HG02884 (cell line): ENCODE measurements around the gene PIGT.
"Not testable (repeated sequence)": the region's sequence is repeated elsewhere in the genome, so short reads cannot be mapped to it uniquely, and the experiment has no call there.

Experiments used
- ATAC-seq: cut with Tn5 transposase; IDR thresholded peaks from one replicate; pipeline ENCODE4 v1.9.1; 2021; ENCODE audit warnings: mild to moderate bottlenecking, moderate library complexity; ENCODE audit not compliant: unreplicated experiment

The PIGT gene

GRCh38 chr20:45462711-45463509, 47.0 kb downstream of the PIGT start:
- no peak for ATAC-seq

GRCh38 chr20:45463709-45464108, 47.8 kb downstream of the PIGT start:
- ATAC-seq, result no peak

GRCh38 chr20:45465491-45466266, 49.7 kb downstream of the PIGT start:
- ATAC-seq, result no peak

- ATAC-seq, result no peak
Observed at GRCh38 chr20:45467172-45467571, 51.2 kb downstream of the PIGT start.

GRCh38 chr20:45467861-45468260, 51.9 kb downstream of the PIGT start:
- ATAC-seq, result no peak

GRCh38 chr20:45469336-45470261, 53.7 kb downstream of the PIGT start, which contains the start of gene WFDC2:
Gene WFDC2, plus strand, starts transcription at chr20:45469753. Its CDS starts 29 bp downstream, at chr20:45469782.
- ATAC-seq, result no peak

- ATAC-seq, result no peak
Observed at GRCh38 chr20:45470262-45470931, 54.5 kb downstream of the PIGT start.

GRCh38 chr20:45470937-45471336, 55.0 kb downstream of the PIGT start:
- no peak for ATAC-seq

- ATAC-seq, result not testable (repeated sequence)
Observed at GRCh38 chr20:45472286-45472685, 56.3 kb downstream of the PIGT start.
